Right cardiac atrium (tissue), 5 donors: ENCODE results near the gene CDH4. TPM values are rescaled to one million over a fixed set of nuclear protein-coding genes. Genes with fewer than 3 reads are reported as not detected.

Experiments used
- ATAC-seq, 2 donors: fragments of 200-7000 bp; cut with Tn5 transposase; one replicate each; pipeline versions ENCODE4 v1.8.0 to v1.9.1; 2020; ENCODE audit warnings: moderate library complexity in 2 of 2, mild to moderate bottlenecking in 1 of 2
- DNase-seq, 3 donors: peaks; one replicate each; pipeline ENCODE4 v3.0.0-alpha.2; 2020
- H3K27ac ChIP-seq: one replicate; pipeline ENCODE4 v1.5.1; 2013; ENCODE audit warnings: mild to moderate bottlenecking, low read length, control low read depth, moderate library complexity
- H3K27me3 ChIP-seq: one replicate; pipeline ENCODE4 v1.6.1; 2013; ENCODE audit not compliant: control insufficient read depth, insufficient read depth
- H3K4me1 ChIP-seq: one replicate; pipeline ENCODE4 v1.6.1; 2013; ENCODE audit warnings: low read length; ENCODE audit not compliant: control insufficient read depth, insufficient read depth
- H3K4me3 ChIP-seq: one replicate; pipeline ENCODE4 v1.5.1; 2013; ENCODE audit warnings: low read length, control low read depth
- H3K9me3 ChIP-seq: one replicate; pipeline ENCODE4 v1.6.1; 2013; ENCODE audit warnings: low read length; ENCODE audit not compliant: control insufficient read depth
- WGBS: extraction: QIAGEN DNeasy Blood & Tissue Kit; methylation state at CpG from one replicate; pipeline ENCODE4 v1.1.7; 2013; 5-methylcytosine and 5-hydroxymethylcytosine counted together
- intact Hi-C, 4 donors: fragments of 100-400 bp; cut with DNase I; formaldehyde crosslinking; loops; one replicate each; pipeline versions ENCODE4 v1.11.0 to v1.14.0; 2022 to 2023
- polyA plus RNA-seq: library from polyadenylated mRNA; stranded (reverse); fragments of 200-250 nt; gene quantifications from one replicate; pipeline ENCODE4 v1.2.3, GENCODE V29; 2013
- total RNA-seq, 4 donors: library from RNA; stranded (reverse); fragmentation: NEBNext Ultra II Directional; extraction: Animal tissue kit (Norgen Biotek cat#: 25700); gene quantifications; one replicate each; pipeline ENCODE4 v1.2.1, GENCODE V29; 2021
- donor health status: healthy with polysubstance abuse.
- donor health status: DM: no; HTN: yes; CAD: no.
- donor health status: DM: no; HTN: no; CAD: no.
- donor health status: DM: no; HTN: yes; CAD: no; lungs with severe emphysema.
- donor health status: DM: yes; HTN: yes; CAD: no.

Gene CDH4
- total and polyA plus RNA-seq, 5 donors, result 0.21 to 1.0 (median 0.39) TPM

- Histone ChIP-seq H3K4me1 (no peaks in the 10 kb centered on the region), H3K27me3 (no peaks in the 10 kb centered on the region), H3K9me3 (no peaks in the 10 kb centered on the region), H3K27ac (no peak overlapping the region), H3K4me3 (no peak overlapping the region)
- DNase-seq (peak in 1 of 3 donors; percentile 1), ATAC-seq (no peak)
- intact Hi-C loops, result no loop called here
- 92% methylated on average over 12 of the region's 12 CpGs for WGBS
Measured at GRCh38 chr20:61929971-61930666, 678.1 kb downstream of the CDH4 start.

GRCh38 chr20:61930776-61931475, 678.9 kb downstream of the CDH4 start:
- Histone ChIP-seq H3K27me3 (no peaks in the 10 kb centered on the region), H3K27ac (no peak overlapping the region), H3K4me3 (no peak overlapping the region), H3K9me3 (no peaks in the 10 kb centered on the region), H3K4me1 (no peaks in the 10 kb centered on the region)
- DNase-seq (peak in 1 of 3 donors; percentile 4), ATAC-seq (no peak)
- WGBS, result 87% methylated on average over 28 of the region's 28 CpGs
- intact Hi-C loops, result no loop called here

GRCh38 chr20:61931476-61932198, 679.6 kb downstream of the CDH4 start:
- H3K27me3 ChIP-seq, result no peaks in the 10 kb centered on the region
- H3K9me3 ChIP-seq, result no peaks in the 10 kb centered on the region
- intact Hi-C loops, result no loop called here
- ATAC-seq (no peak), DNase-seq (no peak)
- H3K27ac ChIP-seq, result no peak overlapping the region
- WGBS, result 86% methylated on average over 14 of the region's 14 CpGs
- H3K4me3 ChIP-seq, result no peak overlapping the region
- no peaks in the 10 kb centered on the region for H3K4me1 ChIP-seq

- Histone ChIP-seq H3K4me3 (no peak overlapping the region), H3K27ac (no peak overlapping the region), H3K27me3 (no peaks in the 10 kb centered on the region), H3K9me3 (no peaks in the 10 kb centered on the region), H3K4me1 (no peaks in the 10 kb centered on the region)
- WGBS, result 81% methylated on average over 9 of the region's 9 CpGs
- intact Hi-C loops, result no loop called here
- ATAC-seq (no peak), DNase-seq (no peak)
Measured at GRCh38 chr20:61932199-61932592, 680.1 kb downstream of the CDH4 start.

GRCh38 chr20:61932711-61933480, 680.8 kb downstream of the CDH4 start:
- Histone ChIP-seq H3K4me1 (no peaks in the 10 kb centered on the region), H3K27me3 (no peaks in the 10 kb centered on the region), H3K4me3 (no peak overlapping the region), H3K27ac (no peak overlapping the region), H3K9me3 (no peaks in the 10 kb centered on the region)
- WGBS, result 89% methylated on average over 38 of the region's 38 CpGs
- intact Hi-C loops, result no loop called here
- DNase-seq, result peak in 2 of 3 donors; percentile 2 to 52
- ATAC-seq, result no peak

GRCh38 chr20:61933481-61933950, 681.5 kb downstream of the CDH4 start:
- H3K9me3 ChIP-seq, result no peaks in the 10 kb centered on the region
- no peak for DNase-seq
- no peaks in the 10 kb centered on the region for H3K27me3 ChIP-seq
- ATAC-seq, result no peak
- WGBS, result 60% methylated on average over 17 of the region's 17 CpGs
- H3K27ac ChIP-seq, result no peak overlapping the region
- H3K4me3 ChIP-seq, result no peak overlapping the region
- H3K4me1 ChIP-seq, result no peaks in the 10 kb centered on the region
- intact Hi-C loops, result no loop called here

GRCh38 chr20:61933951-61934715, 682.1 kb downstream of the CDH4 start:
- 69% methylated on average over 36 of the region's 36 CpGs for WGBS
- ATAC-seq (no peak), DNase-seq (no peak)
- Histone ChIP-seq H3K4me1 (no peaks in the 10 kb centered on the region), H3K27me3 (no peaks in the 10 kb centered on the region), H3K4me3 (no peak overlapping the region), H3K27ac (no peak overlapping the region), H3K9me3 (no peaks in the 10 kb centered on the region)
- intact Hi-C loops, result no loop called here

- no peaks in the 10 kb centered on the region for H3K9me3 ChIP-seq
- 53% methylated on average over 24 of the region's 24 CpGs for WGBS
- no peaks in the 10 kb centered on the region for H3K4me1 ChIP-seq
- DNase-seq (no peak), ATAC-seq (no peak)
- H3K4me3 ChIP-seq, result no peak overlapping the region
- intact Hi-C loops, result no loop called here
- H3K27me3 ChIP-seq, result no peaks in the 10 kb centered on the region
- no peak overlapping the region for H3K27ac ChIP-seq
Measured at GRCh38 chr20:61934716-61935530, 682.9 kb downstream of the CDH4 start.

- H3K4me1 ChIP-seq, result no peaks in the 10 kb centered on the region
- H3K4me3 ChIP-seq, result no peak overlapping the region
- DNase-seq (no peak), ATAC-seq (no peak)
- H3K27ac ChIP-seq, result no peak overlapping the region
- no peaks in the 10 kb centered on the region for H3K27me3 ChIP-seq
- H3K9me3 ChIP-seq, result no peaks in the 10 kb centered on the region
- WGBS, result 80% methylated on average over 14 of the region's 14 CpGs
- intact Hi-C loops, result no loop called here
Measured at GRCh38 chr20:61935926-61936700, 684.1 kb downstream of the CDH4 start.
